ENCODE results near the gene LRRC8A.
"Not testable (repeated sequence)": the region's sequence is repeated elsewhere in the genome, so short reads cannot be mapped to it uniquely, and the experiment has no call there.

The LRRC8A gene

DNA sequence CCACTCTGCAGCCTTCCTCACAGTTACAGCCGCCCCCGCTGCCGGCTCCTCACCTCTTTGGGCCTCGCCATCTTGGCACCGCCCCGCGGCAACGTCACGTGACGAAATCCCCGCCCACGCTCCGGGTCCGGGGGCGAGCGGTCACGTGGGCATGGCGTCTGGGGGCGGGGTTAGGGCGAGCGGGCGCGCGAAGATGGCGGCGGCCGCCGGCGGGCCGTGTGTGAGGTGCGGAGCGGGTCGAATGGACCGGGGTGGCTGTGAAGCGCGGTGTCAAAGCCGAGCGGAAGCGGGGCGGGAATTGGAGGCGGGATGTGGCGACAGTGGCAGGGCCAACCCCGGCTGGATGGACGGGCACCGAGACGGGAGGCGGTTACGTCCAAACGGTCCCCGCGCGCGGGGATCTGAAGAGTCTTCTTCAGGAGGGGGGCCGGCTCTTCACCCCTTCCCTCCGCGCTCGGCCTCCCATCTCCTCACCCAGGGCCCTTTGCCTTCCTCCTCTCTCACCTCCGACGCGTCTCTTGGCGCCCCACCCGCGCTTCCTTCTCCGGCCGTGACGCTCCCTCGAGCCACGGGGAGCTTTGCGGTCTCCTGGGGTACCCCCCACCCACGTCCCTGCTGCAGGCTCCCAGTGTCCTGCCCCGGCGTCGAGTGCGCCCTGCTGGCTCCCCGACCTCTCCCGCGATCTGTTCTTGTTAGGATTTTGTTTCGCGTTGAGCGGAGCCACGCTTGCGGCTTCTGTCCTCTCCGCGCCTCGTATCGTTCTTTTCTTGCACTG is 65.8 kb downstream of the LRRC8A start, which contains the start of the genes DOLK and NUP188:
Gene DOLK (minus strand): TSS at position 77 of the 775 bp plus-strand sequence. CDS start 300 bp downstream, outside the sequence.
Gene NUP188 (plus strand): TSS at position 173 of the 775 bp plus-strand sequence. CDS start 21 bp downstream, at position 194.
- DNase-seq (ENCODE audit: low read depth in 3 of 3, low spot score in 1 of 3) = peak; percentile 93 to 100 (median 98)

DNA sequence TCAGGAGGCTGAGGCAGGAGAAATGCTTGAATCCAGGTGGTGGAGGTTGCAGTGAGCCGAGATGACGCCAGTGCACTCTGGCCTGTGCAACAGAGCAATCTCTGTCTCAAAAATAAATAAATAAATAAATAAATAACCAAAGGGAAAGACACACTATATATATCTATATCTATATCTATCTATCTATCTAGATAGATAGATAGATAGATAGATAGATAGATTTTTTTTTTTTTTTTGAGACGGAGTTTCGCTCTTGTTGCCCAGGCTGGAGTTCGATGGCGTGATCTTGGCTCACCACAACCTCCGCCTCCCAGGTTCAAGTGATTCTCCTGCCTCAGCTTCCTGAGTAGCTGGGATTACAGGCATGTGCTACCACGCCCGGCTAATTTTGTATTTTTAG is 79.5 kb downstream of the LRRC8A start:
- not testable (repeated sequence) for DNase-seq (ENCODE audit: low read depth in 3 of 3, low spot score in 1 of 3)

All from stimulated activated CD4-positive, alpha-beta T cell treated with anti-CD3 and anti-CD28 coated beads, TNF-alpha, amount 100 ng/mL, for 1 hour (primary cell).